ENCODE measurements around the gene D2HGDH.
"Not testable (repeated sequence)": the region's sequence is repeated elsewhere in the genome, so short reads cannot be mapped to it uniquely, and the experiment has no call there.

D2HGDH gene

DNA sequence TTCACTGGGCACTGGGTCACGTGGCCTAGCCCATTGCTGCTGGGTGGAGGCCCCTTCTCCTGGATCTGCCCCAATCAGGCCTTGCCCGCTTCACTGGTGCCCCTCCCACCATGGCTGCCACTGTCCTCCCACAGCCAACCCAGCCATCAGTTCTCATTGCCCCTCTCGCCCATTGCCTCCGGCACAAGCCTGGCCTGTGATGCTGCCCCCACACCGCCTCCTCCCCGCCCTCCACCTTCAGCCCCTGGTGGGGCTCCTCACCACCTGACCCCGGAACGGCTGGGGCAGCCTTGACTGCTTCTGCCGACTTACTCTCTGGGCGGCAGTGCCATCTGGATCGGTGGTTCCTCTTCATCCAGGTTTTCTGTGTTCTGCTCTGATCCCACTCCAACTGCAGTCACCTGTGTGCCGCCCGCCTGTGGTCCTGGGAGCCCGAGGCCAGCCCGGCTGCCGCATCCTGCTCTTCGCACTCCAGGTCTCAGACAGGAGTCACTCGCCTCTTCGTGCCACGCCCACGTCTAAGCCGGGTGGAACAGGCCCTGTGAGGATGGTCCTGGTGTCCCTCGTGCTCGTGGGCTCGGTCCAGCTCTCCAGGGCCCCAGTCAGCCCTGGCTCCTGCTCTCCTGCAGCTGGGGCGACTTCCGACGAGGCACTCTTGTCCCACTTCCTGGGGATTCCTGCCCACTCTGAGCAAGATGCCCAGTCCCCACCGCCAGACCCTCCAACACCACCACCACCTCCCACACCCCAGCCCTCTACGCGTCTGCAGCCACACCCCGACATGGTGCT, 14.2 kb downstream of the D2HGDH start:
- no peak for DNase-seq (ENCODE audit: low read depth)

DNA sequence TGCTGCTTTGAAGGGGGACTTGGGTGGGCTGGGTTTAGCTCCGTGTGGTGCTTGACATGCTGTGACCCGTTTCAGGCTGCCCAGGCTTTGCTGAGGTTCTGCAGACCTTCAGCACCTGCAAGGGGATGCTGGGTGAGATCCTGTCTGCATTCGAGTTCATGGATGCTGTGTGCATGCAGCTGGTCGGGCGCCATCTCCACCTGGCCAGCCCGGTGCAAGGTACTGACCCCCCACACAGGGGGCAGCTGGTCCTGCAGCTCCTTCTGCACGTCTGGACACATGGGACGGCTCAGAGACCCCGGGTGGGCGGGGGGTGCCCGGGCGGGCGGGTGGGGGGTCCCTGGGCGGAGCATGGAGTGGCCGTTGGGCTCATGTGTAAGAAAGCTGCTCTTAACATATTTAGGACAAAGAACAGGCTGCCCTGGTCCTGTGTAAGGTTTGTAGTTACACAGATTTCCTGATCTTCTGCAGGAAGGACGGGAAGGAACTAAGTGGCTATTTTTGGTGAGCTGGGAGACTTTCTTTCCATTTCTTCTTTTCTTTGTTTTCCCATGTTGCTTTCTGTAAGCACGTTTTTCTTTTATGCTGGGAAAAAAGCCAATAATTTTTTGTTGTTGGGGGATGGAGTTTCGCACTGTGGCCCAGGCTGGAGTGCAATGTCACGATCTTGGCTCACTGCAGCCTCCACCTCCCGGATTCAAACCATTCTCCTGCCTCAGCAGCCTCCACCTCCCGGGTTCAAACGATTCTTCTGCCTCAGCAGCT, 15.8 kb downstream of the D2HGDH start:
- no peak for DNase-seq (ENCODE audit: low read depth)

DNA sequence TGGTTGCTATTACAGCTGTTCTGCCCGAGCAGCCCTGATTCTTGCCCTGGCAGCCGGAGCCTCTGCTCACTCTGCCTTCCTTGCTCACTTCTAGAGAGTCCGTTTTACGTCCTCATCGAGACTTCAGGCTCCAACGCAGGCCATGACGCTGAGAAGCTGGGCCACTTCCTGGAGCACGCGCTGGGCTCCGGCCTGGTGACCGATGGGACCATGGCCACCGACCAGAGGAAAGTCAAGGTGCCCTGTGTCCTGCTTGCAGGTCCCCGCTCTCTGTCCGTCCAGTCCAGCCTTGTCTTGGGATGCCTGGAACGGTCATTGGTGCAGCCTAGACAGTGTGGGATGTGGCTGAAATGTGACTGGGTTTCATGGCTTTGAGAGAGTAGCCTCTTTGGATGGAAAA, 16.7 kb downstream of the D2HGDH start:
- no peak for DNase-seq (ENCODE audit: low read depth)

DNA sequence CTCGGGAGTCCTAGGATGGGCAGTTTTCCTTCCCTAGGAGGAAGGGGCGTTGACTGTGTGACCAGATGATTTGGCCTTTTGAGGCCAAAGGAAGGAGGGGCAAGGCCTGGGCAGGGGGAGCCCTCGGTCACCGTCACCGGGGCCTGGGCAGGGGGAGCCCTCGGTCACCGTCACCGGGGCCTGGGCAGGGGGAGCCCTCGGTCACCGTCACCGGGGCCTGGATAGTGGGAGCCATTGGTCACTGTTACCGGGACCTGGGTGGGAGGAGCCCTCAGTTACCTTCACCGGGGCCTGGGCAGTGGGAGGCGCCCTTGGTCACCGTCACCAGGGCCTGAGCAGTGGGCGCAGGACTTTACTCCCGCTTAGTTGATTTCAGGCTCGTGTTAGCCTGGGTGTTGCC, 17.3 kb downstream of the D2HGDH start:
- no peak for DNase-seq (ENCODE audit: low read depth)

DNA sequence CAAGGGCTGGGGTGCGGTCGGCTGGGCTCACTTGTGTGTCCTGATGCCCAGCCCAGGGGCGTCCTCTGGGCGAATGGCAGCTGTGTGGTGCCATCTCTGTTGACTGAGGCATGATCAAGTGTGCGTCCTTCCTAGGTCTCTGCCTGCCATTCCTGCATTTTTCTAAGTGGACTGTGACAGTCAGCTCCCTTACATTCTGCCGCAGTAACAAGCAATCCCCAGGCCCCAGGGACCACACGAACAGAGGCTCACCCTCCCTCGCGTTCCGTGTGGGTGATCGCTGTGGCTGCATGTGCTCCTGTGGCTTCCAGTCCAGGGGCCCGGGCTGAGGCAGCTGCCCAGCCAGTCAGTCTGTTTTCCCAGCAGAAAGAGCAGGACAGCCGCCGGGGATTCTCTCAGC, 17.8 kb downstream of the D2HGDH start:
- DNase-seq (ENCODE audit: low read depth), result no peak

DNA sequence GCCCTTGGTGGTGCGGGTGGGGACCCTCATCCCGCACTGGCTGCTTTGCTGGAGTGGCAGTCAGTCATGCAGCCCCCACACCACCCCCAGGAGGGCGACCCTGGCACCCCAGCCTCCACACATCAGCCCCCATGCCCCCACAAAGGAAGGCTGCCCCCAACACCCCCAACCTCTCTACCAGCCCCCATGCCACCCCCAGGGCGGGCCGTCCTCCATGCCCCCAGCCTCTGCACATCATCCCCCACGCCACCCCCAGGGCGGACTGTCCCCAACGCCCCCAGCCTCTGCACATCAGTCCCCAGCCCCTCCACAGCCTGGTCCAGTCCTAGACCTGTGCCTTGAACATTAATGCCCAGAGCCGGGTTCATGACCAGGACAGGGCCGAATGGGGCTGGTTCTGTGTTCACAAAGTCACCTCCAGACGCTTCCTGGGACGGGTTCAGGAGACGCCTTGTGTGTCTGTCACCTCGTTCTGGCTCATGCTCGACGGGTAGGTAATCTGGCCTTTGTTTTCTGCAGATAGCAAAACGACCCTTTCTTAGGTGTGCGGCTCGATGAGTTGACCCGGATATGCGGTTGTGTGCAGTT, 18.4 kb downstream of the D2HGDH start:
- DNase-seq (ENCODE audit: low read depth), result no peak

DNA sequence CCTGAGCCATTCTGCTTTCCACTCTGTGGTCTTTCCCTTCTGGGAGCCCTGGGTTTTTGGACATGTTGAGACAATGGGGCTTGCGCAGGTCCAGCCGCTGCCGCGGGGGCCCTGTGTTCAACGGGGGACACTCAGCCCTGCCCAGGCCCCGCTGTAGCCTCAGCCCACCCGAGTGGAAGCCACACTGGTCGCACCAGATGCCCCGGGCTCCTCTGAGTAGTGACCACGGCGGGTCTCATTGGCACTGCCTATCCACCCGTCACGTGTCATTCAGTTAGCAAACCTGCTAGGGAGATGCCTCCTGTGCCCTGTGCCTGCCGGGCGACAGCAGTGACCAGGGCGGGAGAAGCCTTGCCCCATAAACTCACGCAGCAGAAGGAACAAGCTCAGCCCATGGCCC, 19.1 kb downstream of the D2HGDH start:
- DNase-seq (ENCODE audit: low read depth), result no peak

DNA sequence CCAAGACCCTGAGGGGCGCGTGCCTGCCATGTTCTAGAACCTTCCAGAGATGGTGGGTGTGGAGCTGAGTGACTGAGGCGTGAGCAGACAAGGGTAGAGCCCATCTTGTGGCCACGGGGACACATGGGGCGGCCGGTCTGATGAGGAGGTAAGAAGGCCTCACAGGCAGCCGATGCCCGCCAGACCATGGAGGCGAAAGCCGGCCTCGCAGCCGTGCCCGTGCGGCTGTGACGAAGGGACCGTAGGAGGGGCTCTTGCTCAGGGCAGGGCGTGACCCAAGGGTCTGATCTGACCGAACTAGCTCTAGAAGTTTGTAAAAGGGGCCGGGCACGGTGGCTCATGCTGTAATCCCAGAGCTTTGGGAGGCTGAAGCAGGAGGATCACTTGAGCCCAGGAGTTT, 19.6 kb downstream of the D2HGDH start:
- DNase-seq (ENCODE audit: low read depth), result no peak

DNA sequence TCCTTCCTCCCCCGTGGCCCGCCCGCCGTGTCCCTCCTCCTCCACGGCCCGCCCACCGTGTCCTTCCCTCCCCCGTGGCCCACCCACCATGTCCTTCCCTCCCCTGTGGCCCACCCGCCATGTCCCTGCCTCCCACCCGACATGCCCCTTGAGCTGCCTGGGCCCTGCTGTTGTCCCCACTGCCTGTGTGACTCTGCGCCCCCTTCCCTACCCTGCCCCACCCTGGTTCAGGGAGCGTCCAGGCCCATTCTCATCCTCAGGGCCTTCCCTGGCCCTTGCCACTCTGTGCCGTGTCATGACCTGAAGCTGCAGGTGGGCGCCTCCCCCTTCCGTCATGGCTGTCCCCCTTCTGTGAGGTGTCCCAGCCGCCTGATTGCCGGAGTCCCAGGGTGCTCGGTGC, 20.7 kb downstream of the D2HGDH start:
- no peak for DNase-seq (ENCODE audit: low read depth)

DNA sequence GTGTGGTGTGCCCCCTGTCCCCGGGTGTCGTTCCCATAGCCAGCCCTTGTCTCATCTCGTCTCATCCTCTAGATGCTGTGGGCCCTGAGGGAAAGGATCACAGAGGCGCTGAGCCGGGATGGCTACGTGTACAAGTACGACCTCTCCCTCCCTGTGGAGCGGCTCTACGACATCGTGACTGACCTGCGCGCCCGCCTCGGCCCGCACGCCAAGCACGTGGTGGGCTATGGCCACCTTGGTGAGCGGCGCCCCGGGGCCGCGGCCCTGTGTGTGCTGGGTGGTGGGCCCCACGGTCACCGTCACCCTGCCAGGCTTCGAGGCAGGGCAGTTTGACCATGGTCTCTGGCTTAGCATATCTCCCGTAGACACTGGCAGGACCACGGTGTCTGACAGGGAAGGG, 21.3 kb downstream of the D2HGDH start:
- no peak for DNase-seq (ENCODE audit: low read depth)

DNA sequence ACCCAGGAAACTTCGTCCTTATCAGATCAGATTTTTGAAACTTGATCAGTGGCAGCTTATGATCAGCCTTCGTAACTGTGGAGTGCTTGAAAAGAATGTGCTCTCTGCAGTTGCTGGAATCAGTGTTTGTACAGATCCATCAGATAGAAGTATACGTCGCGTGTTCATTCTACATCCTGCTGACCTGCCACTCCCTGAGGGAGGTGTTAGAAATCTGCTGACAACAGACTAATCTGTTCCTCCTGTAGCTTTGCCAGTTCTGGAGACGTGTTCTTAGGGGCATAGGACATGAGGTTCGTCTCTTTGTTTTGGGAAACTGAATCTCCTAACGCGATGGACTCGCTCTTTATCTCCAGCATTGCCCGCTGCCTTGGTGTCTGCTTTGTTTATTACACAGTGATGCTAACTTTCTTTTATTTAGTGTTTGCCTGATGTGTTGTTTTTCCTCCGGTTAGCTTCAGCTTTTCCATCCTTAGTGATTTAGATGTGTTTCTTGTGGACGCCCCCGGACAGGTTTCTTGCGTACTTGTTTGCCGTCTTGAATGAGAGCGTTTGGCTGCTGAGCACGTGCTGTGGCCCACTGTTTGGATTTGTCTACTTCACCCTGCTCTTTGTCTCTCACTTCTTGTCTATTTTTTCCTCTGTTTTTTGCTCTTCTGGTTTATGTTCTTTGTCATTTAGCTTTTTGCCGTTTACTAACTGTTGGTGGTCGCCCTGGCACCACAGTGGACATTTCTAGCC, 24.8 kb downstream of the D2HGDH start:
- no peak for DNase-seq (ENCODE audit: low read depth)

DNA sequence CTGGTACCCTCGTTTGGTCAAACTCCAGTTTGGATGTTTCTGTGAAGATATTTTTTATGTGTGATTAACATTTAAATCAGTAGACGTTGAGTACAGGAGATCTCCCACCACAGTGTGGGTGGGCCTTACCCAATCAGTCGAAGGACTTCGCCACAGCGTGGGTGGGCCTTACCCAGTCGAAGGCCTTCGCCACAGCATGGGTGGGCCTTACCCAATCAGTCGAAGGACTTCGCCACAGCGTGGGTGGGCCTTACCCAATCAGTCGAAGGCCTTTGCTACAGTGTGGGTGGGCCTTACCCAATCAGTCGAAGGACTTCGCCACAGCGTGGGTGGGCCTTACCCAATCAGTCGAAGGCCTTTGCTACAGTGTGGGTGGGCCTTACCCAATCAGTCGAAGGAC, 25.5 kb downstream of the D2HGDH start:
- not testable (repeated sequence) for DNase-seq (ENCODE audit: low read depth)

DNA sequence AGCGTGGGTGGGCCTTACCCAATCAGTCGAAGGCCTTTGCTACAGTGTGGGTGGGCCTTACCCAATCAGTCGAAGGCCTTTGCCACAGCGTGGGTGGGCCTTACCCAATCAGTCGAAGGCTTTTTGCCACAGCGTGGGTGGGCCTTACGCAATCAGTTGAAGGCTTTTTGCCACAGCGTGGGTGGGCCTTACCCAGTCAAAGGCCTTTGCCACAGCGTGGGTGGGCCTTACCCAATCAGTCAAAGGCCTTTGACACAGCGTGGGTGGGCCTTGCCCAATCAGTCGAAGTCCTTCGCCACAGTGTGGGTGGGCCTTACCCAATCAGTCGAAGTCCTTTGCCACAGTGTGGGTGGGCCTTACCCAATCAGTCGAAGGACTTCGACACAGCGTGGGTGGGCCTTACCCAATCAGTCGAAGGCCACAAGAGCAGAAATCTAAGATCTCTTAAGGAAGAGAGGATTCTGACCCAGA, 25.9 kb downstream of the D2HGDH start:
- no peak for DNase-seq (ENCODE audit: low read depth)

DNA sequence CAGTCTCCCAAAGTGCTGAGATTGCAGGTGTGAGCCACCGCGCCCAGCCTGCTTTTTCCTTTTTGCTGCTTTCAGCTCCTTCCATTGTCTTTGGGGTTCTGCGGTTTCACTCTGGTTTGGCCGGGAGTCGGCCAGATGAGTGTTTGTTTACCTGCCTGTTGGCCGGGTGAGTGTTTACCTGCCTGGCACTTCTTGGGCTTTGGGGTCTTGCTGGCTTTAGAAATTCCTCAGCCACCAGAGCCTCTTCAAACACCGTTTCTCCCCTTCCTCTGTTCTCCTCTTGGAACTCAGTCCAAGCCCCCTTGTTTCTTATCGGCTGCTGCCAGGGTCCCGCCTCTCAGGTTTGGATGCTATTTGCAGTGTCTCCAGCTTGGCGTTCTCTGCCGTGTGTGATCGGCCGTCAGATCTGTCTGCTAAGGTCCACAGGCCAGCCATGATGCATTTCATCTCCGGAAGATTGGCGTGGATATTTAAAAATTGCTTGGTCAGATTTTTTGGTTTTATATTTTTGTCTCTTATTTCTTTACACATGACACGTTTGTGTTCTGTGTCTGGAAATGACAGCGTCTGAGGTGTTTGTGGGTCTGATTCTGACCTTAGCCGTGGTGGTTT, 28.0 kb downstream of the D2HGDH start:
- DNase-seq (ENCODE audit: low read depth), result no peak

DNA sequence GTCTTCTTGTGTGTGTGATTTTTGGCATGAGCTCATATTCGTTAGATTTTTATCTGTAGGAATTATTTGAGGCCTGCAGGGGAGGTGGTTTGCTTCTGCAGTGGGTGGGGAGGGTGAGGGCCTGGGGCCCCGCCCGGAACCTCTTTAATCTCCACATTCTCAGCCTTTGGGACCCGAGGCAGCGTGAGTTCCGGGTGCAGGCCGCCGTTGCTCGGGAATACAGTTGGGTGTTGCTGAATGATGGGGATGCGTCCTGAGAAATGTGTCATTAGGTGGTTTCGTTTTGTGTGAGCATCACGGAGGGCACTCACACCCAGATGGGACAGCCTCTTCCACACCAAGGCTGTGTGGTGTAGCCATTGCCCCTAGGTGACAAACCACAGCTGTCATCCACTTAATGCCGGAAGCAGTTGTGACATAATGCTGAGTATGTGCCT, 28.5 kb downstream of the D2HGDH start:
- DNase-seq (ENCODE audit: low read depth), result peak; percentile 52

DNA sequence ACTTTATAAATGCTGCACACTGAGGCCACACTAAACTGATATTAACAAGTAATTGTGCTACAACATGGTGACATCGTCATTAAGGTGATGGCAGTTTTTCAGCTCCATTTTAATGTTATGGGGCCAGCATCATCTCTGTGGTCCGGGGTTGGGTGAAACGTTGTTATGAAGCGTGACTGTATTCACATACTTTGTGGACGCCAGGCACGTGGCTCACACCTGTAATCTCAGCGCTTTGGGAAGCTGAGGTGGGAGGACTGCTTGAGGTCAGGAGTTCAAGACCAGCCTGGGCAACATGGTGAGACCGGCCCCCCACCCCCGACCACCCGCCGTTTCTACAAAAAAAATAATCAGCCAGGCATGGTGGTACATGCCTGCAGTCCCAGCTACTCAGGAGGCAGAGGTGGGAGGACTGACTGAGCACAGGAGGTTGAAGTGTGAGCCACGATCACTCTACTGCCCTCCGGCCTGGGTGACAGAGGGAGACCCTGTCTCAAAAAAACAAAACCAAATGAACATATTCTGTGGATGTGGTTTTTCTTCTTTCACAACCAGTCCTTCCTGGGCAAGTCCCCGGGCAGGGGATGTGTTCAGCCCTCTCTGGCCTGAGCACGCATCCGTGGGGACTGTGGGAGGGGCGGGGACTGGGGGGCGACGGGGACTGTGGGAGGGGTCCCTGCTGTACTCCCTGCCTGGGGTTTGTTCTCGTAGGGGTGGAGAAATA, 29.3 kb downstream of the D2HGDH start:
- no peak for DNase-seq (ENCODE audit: low read depth)

DNA sequence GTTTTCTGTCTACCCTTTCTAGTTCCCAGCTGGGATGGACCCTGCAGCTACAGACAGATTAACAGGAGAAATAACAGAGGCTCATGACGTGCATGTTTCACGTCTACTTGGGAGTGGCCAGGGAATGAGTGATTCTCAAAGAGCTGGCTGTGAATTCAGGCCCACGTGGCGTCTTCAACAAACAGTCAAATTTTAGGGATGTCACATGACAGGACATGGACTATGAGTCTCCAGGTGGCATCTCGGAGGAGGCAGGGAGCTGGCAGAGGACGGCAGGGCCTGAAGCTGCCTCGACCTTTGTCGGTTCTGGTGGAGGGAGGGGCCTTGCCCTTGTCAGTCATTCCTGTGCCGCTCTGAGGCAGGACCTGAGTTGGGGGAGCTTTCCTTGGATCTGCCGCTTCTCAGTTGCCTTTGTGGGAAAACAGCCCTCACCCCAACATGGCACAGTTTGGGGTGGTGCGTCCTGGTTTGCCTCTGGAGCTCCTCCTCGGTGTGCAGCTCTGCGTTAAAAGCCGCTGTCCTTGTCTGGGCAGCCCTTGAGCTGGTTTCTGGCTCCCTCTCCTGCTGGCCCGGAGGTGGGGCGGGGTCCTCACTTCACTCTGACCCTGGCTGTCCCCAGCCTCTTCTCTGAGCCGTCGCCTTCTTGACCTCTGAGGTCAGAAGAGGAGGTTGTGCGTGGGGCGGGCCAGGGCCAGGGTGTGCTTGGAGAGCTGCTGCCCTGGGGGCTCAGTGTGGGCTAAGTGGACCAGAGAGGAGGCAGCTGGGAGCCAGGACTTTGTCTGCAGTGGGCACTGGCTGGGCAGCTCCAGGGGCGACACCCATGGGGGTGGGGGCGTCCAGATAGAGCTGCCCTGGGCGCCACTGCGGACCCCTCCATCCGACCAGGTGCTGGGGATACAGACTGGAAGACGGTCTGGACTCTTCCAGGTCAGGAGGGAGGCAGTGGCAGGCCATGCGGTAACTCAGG, 30.1 kb downstream of the D2HGDH start:
- DNase-seq (ENCODE audit: low read depth), result no peak

DNA sequence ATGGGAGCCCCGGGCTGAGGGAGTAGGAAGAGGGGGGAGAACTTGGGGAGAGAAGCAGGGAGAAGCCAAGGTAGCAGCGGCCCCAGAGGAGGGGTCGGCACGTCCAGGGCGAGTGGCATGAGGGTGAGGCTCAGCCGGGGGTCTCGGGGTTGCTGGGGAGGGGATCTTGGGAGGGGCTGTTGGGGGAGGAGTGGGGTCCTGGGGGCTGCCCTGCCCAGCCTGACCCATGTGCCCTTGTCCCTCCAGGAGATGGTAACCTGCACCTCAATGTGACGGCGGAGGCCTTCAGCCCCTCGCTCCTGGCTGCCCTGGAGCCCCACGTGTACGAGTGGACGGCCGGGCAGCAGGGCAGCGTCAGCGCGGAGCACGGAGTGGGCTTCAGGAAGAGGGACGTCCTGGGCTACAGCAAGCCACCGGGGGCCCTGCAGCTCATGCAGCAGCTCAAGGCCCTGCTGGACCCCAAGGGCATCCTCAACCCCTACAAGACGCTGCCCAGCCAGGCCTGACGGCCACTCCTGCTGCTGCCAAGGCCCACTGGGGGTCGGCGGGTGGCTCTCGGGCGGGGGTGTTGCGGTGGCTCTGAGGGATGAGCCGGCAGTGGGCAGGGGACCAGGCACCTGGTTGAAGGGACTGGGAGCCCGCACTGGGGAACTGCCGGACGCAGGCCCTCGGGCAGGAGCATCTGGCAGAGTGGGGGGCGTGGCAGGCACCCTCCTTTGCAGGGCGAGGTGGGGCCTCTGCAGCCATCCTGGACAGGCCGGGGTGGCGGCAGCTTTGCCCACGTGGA, 33.2 kb downstream of the D2HGDH start:
- no peak for DNase-seq (ENCODE audit: low read depth)

DNA sequence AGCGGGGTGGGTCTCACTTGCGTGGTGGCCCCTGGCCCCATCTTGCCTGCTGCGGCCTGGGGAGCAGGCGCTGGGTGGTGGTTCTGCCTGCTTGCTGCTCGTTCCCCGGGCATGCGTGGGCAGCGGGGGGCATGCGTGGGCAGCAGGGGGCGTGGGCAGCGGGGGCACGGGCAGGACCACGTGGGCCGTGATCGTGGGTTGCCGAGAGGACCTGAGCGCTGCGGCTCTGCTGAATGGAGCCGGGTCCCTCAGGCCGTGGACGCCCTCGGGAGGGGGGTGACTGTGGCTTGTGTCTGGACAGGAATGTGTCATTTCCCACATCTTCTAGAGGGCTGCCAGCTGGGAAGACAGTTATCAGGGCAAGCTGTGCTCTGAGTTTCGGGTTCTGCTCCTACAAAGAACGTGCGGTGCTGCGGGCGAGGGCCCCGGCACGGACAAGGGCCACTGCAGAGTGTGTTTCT, 33.9 kb downstream of the D2HGDH start:
- no peak for DNase-seq (ENCODE audit: low read depth)
